Erythroblast (primary cell): ENCODE results near the gene BCO2.

Experiments used
- GATA1 ChIP-seq: IDR thresholded peaks from 2 replicates; pipeline ENCODE4 v1.6.1; 2011; ENCODE audit warnings: low read depth, mild to moderate bottlenecking, control low read depth, low read length, moderate library complexity
- POLR2A ChIP-seq: IDR thresholded peaks from 2 replicates; pipeline ENCODE4 v1.6.1; 2011; ENCODE audit warnings: mild to moderate bottlenecking, low read length

- TF ChIP-seq GATA1 (no peak), POLR2A (no peak)
Measured at GRCh38 chr11:112206071-112206470, 30.8 kb downstream of the BCO2 start.
